Hepatocyte (in vitro differentiated cells): ENCODE measurements around the gene GLI3.

ENCODE experiments used
- CTCF ChIP-seq: fragments of 200-600 bp; sonication (generic); IDR thresholded peaks from 2 replicates; pipeline ENCODE4 v1.5.1; 2016; ENCODE audit warnings: antibody characterized with exemption, mild to moderate bottlenecking; ENCODE audit not compliant: poor library complexity
- EZH2 ChIP-seq: fragments of 200-600 bp; sonication (generic); IDR thresholded peaks from 2 replicates; pipeline ENCODE4 v1.6.1; 2016; ENCODE audit warnings: antibody characterized with exemption, mild to moderate bottlenecking, borderline replicate concordance
- EZH2phosphoT487 ChIP-seq: fragments of 200-600 bp; sonication (generic); IDR thresholded peaks from one replicate; pipeline ENCODE4 v1.6.1; 2018; ENCODE audit warnings: antibody characterized with exemption, mild to moderate bottlenecking, low read depth, moderate library complexity; ENCODE audit not compliant: unreplicated experiment, severe bottlenecking

- no peak for TF ChIP-seq CTCF
- no peak for TF ChIP-seq EZH2
- no peak for TF ChIP-seq EZH2phosphoT487
Observed at GRCh38 chr7:42022791-42023190, 214.2 kb downstream of the GLI3 start.
